GM13976 (cell line): ENCODE measurements around the gene GIMAP5.

Source experiments
- DNase-seq: peaks from one replicate; pipeline ENCODE4 v3.0.0; 2012; ENCODE audit warnings: low spot score
- in situ Hi-C: fragments of 300-500 bp; cut with MboI; formaldehyde crosslinking; loops from one replicate; pipeline ENCODE4 v1.12.0; 2022; ENCODE audit warnings: low sequenced_read_pairs, mixed read lengths, inconsistent platforms; ENCODE audit not compliant: unreplicated experiment
- TF ChIP-seq, protein P1 (sequence below): IDR thresholded peaks from 2 replicates; pipeline ENCODE4 v1.5.1; 2012; ENCODE audit warnings: borderline replicate concordance, mild to moderate bottlenecking; ENCODE audit not compliant: insufficient read depth; ENCODE audit errors: extremely low read depth, missing control alignments, control extremely low read depth

GIMAP5 gene

DNA sequence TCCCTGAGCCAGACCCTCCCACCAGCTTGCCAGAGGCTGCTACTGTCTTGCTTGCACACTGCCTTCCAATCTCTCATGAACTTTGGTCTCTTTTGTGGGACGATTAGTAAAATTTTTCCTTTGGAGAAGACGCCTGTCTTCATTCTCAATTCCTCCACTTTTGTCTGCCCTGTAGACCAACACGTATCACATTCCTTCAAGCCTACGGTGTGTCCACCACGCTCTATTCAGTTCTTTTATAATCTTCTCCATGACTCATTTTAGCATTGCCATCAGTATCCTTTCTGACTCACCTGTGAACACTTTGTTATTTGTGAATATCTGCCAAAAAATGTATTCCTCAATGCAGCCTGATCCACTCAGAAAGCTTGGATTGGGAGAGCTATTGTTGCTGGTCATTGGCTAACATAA lies 1.4 kb downstream of the GIMAP5 start:
- in situ Hi-C loops = no loop called here
- DNase-seq = no peak
- TF ChIP-seq, protein P1, sequence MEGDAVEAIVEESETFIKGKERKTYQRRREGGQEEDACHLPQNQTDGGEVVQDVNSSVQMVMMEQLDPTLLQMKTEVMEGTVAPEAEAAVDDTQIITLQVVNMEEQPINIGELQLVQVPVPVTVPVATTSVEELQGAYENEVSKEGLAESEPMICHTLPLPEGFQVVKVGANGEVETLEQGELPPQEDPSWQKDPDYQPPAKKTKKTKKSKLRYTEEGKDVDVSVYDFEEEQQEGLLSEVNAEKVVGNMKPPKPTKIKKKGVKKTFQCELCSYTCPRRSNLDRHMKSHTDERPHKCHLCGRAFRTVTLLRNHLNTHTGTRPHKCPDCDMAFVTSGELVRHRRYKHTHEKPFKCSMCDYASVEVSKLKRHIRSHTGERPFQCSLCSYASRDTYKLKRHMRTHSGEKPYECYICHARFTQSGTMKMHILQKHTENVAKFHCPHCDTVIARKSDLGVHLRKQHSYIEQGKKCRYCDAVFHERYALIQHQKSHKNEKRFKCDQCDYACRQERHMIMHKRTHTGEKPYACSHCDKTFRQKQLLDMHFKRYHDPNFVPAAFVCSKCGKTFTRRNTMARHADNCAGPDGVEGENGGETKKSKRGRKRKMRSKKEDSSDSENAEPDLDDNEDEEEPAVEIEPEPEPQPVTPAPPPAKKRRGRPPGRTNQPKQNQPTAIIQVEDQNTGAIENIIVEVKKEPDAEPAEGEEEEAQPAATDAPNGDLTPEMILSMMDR = no peak

DNA sequence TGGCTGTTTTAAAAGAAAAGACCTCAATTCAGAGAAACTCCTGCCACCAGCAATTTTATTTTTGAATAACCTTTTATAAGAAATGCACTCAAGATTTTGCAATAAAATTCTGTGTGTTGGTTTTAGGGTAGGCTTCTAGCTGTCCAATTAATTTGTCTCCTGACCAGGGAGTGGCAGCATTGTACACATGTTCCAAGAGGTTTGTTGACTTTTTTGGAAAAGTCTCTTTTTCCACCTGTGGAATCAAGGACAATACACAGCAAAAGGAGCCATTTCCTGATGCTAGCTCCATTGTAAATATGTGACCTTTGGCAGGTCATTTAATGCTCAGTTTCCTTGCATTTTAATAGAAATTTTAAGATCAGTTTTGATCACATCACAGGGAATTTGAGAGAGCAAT lies 1.8 kb downstream of the GIMAP5 start:
- no peak for DNase-seq
- TF ChIP-seq, protein P1 = peak; percentile 26
- in situ Hi-C loops = no loop called here

DNA sequence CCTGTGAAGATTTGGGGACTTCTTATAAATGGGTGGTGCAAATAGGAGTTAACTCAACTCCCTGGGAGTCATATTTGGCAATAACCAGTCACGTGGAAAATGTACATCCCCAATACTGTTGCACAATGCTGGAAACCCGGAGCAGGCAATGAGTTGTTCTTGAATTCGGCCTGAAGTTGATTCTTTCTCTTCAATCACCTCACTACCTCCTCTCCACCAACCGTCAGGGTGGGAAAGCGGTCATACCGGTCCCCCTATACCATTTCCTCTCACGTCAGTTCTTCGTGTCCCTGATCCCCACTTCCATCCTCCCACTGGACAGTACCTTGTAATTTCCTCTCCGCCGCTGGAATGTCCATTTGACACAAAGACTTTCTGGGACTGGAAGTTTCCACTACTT lies 2.8 kb downstream of the GIMAP5 start:
- DNase-seq = no peak
- in situ Hi-C loops = no loop called here
- TF ChIP-seq, protein P1 = no peak

- TF ChIP-seq, protein P1 = no peak
- DNase-seq = no peak
- in situ Hi-C loops = no loop called here
These were observed 5.2 kb downstream of the GIMAP5 start for GRCh38 chr7:150742286-150742968.

DNA sequence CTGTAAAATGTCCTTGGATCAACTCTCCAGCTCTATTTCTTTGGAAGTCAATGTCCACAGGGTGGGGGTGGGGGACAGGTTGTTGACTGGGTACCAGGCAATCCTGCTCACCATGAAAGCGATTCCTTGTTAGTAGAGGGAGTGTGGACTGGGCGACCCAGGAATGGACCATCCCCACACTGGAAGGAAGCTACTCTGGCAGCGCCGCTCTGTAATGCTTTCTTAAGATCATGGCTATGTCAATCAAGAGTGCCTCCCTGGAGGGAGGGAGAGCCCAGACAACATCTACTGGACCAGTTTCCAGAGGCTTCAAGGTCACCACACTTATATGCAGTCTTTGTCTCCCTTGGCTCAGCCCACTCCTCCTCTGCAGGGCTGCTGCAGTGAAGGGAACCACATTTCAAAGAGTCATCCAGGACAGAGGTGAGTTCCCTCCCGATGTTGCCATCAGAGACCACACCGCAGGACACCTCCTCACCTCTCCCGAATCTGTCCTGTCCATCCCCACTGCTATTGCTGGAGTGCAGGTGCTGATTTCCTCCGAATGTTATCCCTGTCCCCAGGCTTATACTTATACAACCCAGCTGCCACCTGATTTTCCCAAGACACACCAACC lies 6.9 kb downstream of the GIMAP5 start:
- in situ Hi-C loops = no loop called here
- no peak for DNase-seq
- TF ChIP-seq, protein P1 = no peak

GRCh38 chr7:150745086-150745485 lies 7.9 kb downstream of the GIMAP5 start:
- TF ChIP-seq, protein P1 = no peak
- in situ Hi-C loops = no loop called here
- no peak for DNase-seq
